Osteoblast (primary cell): ENCODE measurements around the gene FAM83C. TPM values are rescaled to one million over a fixed set of nuclear protein-coding genes. Genes with fewer than 3 reads are reported as not detected.

Source experiments
- DNase-seq: peaks from one replicate; pipeline ENCODE4 v3.0.0; 2011; ENCODE audit warnings: low spot score, mixed read lengths; ENCODE audit not compliant: insufficient read length; ENCODE audit errors: missing footprints
- H2AFZ ChIP-seq: 2 replicates; pipeline ENCODE4 v1.6.0; 2011; ENCODE audit warnings: mild to moderate bottlenecking, low read length
- H3K27ac ChIP-seq: 2 replicates; pipeline ENCODE4 v1.5.1; 2011; ENCODE audit warnings: mild to moderate bottlenecking, low read depth, low read length, moderate library complexity
- H3K27me3 ChIP-seq: 2 replicates; pipeline ENCODE4 v1.6.0; 2012; ENCODE audit warnings: mild to moderate bottlenecking, control low read depth, inconsistent platforms, low read length, moderate library complexity; ENCODE audit not compliant: insufficient read depth
- H3K36me3 ChIP-seq: 2 replicates; pipeline ENCODE4 v1.5.1; 2011; ENCODE audit warnings: mild to moderate bottlenecking, low read length, control low read depth, moderate library complexity; ENCODE audit not compliant: insufficient read depth
- H3K4me1 ChIP-seq: 2 replicates; pipeline ENCODE4 v1.5.1; 2011; ENCODE audit warnings: mild to moderate bottlenecking, low read length, control low read depth, moderate library complexity; ENCODE audit not compliant: insufficient read depth
- H3K4me2 ChIP-seq: 2 replicates; pipeline ENCODE4 v1.6.0; 2011; ENCODE audit warnings: mild to moderate bottlenecking, low read length; ENCODE audit not compliant: insufficient read depth
- H3K4me3 ChIP-seq: fragments of 200-600 bp; sonication (generic); 3 replicates; pipeline ENCODE4 v1.5.1; 2012; ENCODE audit warnings: mild to moderate bottlenecking, low read length, inconsistent platforms; ENCODE audit not compliant: insufficient read depth
- H3K79me2 ChIP-seq: 2 replicates; pipeline ENCODE4 v1.6.0; 2012; ENCODE audit warnings: mild to moderate bottlenecking, low read length, control low read depth, inconsistent platforms; ENCODE audit not compliant: insufficient read depth
- H3K9me3 ChIP-seq: 2 replicates; pipeline ENCODE4 v1.5.1; 2011; ENCODE audit warnings: low read depth, low read length, control low read depth
- H4K20me1 ChIP-seq: 2 replicates; pipeline ENCODE4 v1.6.0; 2012; ENCODE audit warnings: mild to moderate bottlenecking, low read length, control low read depth; ENCODE audit not compliant: insufficient read depth
- total RNA-seq: library from RNA; depleted of rRNA; stranded (reverse); fragments of >200 nt; gene quantifications from 2 replicates; pipeline ENCODE4 v1.2.3, GENCODE V29; 2012
- TF ChIP-seq, protein P1 (sequence below): IDR thresholded peaks from 2 replicates; pipeline ENCODE4 v1.5.1; 2011; ENCODE audit warnings: mild to moderate bottlenecking, low read depth, low read length, moderate library complexity; ENCODE audit errors: extremely low read depth

FAM83C gene
- total RNA-seq, 1 donor, result not detected

GRCh38 chr20:35329435-35330139 is 37.4 kb upstream of the FAM83C start:
- H3K4me3 ChIP-seq, result no peak overlapping the region
- TF ChIP-seq, protein P1, sequence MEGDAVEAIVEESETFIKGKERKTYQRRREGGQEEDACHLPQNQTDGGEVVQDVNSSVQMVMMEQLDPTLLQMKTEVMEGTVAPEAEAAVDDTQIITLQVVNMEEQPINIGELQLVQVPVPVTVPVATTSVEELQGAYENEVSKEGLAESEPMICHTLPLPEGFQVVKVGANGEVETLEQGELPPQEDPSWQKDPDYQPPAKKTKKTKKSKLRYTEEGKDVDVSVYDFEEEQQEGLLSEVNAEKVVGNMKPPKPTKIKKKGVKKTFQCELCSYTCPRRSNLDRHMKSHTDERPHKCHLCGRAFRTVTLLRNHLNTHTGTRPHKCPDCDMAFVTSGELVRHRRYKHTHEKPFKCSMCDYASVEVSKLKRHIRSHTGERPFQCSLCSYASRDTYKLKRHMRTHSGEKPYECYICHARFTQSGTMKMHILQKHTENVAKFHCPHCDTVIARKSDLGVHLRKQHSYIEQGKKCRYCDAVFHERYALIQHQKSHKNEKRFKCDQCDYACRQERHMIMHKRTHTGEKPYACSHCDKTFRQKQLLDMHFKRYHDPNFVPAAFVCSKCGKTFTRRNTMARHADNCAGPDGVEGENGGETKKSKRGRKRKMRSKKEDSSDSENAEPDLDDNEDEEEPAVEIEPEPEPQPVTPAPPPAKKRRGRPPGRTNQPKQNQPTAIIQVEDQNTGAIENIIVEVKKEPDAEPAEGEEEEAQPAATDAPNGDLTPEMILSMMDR, result peak; percentile 67
- no peak overlapping the region for H2AFZ ChIP-seq
- no peaks in the 10 kb centered on the region for H3K9me3 ChIP-seq
- DNase-seq, result peak; percentile 15
- no peak overlapping the region for H3K4me2 ChIP-seq
- no peaks in the 10 kb centered on the region for H4K20me1 ChIP-seq
- no peaks in the 10 kb centered on the region for H3K79me2 ChIP-seq
- peaks cover 27% of the 10 kb centered on the region for H3K4me1 ChIP-seq
- H3K27ac ChIP-seq, result no peak overlapping the region
- H3K36me3 ChIP-seq, result peaks cover 4% of the 10 kb centered on the region
- H3K27me3 ChIP-seq, result no peaks in the 10 kb centered on the region

DNA sequence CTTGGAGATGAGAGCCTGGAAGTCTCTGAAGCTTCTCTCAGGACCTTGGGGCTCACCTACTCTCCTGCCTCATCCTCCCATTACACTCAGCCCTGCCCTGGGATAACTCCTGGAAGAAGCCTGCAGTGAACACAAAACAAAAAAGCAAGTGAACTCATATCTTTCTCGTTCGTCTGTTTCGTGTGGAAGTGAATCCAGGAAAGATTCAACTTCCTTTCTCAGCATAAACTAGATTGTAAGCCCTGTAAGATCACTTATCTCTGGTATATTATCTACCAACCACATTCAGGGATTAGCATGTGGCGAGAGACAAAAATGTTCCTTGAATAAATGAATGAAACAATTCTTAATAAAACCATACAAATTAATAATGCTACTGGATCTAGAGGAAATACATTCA is 36.5 kb upstream of the FAM83C start:
- no peaks in the 10 kb centered on the region for H3K79me2 ChIP-seq
- no peak overlapping the region for H3K4me3 ChIP-seq
- no peak overlapping the region for H3K27ac ChIP-seq
- no peaks in the 10 kb centered on the region for H4K20me1 ChIP-seq
- no peaks in the 10 kb centered on the region for H3K9me3 ChIP-seq
- no peak overlapping the region for H3K4me2 ChIP-seq
- TF ChIP-seq, protein P1, result no peak
- no peaks in the 10 kb centered on the region for H3K27me3 ChIP-seq
- H3K4me1 ChIP-seq, result peaks cover 18% of the 10 kb centered on the region
- H2AFZ ChIP-seq, result no peak overlapping the region
- DNase-seq, result peak; percentile 10
- peaks cover 4% of the 10 kb centered on the region for H3K36me3 ChIP-seq

- H3K27ac ChIP-seq, result no peak overlapping the region
- no peak overlapping the region for H3K4me3 ChIP-seq
- H3K27me3 ChIP-seq, result no peaks in the 10 kb centered on the region
- no peaks in the 10 kb centered on the region for H4K20me1 ChIP-seq
- H3K4me1 ChIP-seq, result peaks cover 17% of the 10 kb centered on the region
- no peak for DNase-seq
- no peak overlapping the region for H2AFZ ChIP-seq
- H3K4me2 ChIP-seq, result no peak overlapping the region
- no peaks in the 10 kb centered on the region for H3K79me2 ChIP-seq
- no peaks in the 10 kb centered on the region for H3K9me3 ChIP-seq
- TF ChIP-seq, protein P1, result no peak
- peaks cover 4% of the 10 kb centered on the region for H3K36me3 ChIP-seq
Observed at GRCh38 chr20:35328095-35328685, 36.0 kb upstream of the FAM83C start.

GRCh38 chr20:35327074-35327976 is 35.1 kb upstream of the FAM83C start:
- Histone ChIP-seq H3K4me2 (no peak overlapping the region), H4K20me1 (no peaks in the 10 kb centered on the region), H3K4me1 (peaks cover 17% of the 10 kb centered on the region), H3K4me3 (no peak overlapping the region), H3K79me2 (no peaks in the 10 kb centered on the region), H3K27me3 (no peaks in the 10 kb centered on the region), H3K27ac (no peak overlapping the region), H3K36me3 (peaks cover 4% of the 10 kb centered on the region), H2AFZ (no peak overlapping the region), H3K9me3 (no peaks in the 10 kb centered on the region)
- DNase-seq, result no peak
- TF ChIP-seq, protein P1, result no peak
